H9 (cell line): Measurements from ENCODE around the gene OXCT1. TPM values are rescaled to one million over a fixed set of nuclear protein-coding genes. Genes with fewer than 3 reads are reported as not detected.

ENCODE experiments used
- DNase-seq: peaks from one replicate; pipeline ENCODE4 v3.0.0-alpha.2; 2017
- H2AFZ ChIP-seq: one replicate; pipeline ENCODE4 v1.6.1; 2013; ENCODE audit warnings: mild to moderate bottlenecking, low read length, control low read depth, moderate library complexity
- H2AK5ac ChIP-seq: 2 replicates; pipeline ENCODE4 v1.6.1; 2013; ENCODE audit warnings: low read length, control low read depth, mixed read lengths; ENCODE audit not compliant: insufficient read length
- H2BK120ac ChIP-seq: one replicate; pipeline ENCODE4 v1.6.1; 2013; ENCODE audit warnings: low read depth, mild to moderate bottlenecking, low read length, control low read depth, inconsistent platforms; ENCODE audit not compliant: poor library complexity, severe bottlenecking
- H2BK12ac ChIP-seq: 2 replicates; pipeline ENCODE4 v1.6.1; 2013; ENCODE audit warnings: low read length, control low read depth, mixed read lengths, low read depth; ENCODE audit not compliant: insufficient read length
- H2BK15ac ChIP-seq: 2 replicates; pipeline ENCODE4 v1.6.1; 2013; ENCODE audit warnings: low read depth, low read length, control low read depth
- H2BK20ac ChIP-seq: one replicate; pipeline ENCODE4 v1.6.1; 2013; ENCODE audit warnings: low read depth, mild to moderate bottlenecking, low read length, control low read depth, inconsistent platforms; ENCODE audit not compliant: poor library complexity, severe bottlenecking
- H2BK5ac ChIP-seq: 2 replicates; pipeline ENCODE4 v1.6.1; 2013; ENCODE audit warnings: low read length, control low read depth, mixed read lengths; ENCODE audit not compliant: insufficient read length
- H3K14ac ChIP-seq: 2 replicates; pipeline ENCODE4 v1.6.1; 2013; ENCODE audit warnings: low read length, control low read depth; ENCODE audit not compliant: insufficient read depth
- H3K18ac ChIP-seq: 2 replicates; pipeline ENCODE4 v1.6.1; 2013; ENCODE audit warnings: low read depth, mild to moderate bottlenecking, mixed read lengths, low read length, control low read depth; ENCODE audit not compliant: insufficient read length
- H3K23ac ChIP-seq: 2 replicates; pipeline ENCODE4 v1.6.1; 2013; ENCODE audit warnings: low read length, control low read depth, mixed read lengths, low read depth; ENCODE audit not compliant: insufficient read length
- H3K23me2 ChIP-seq: 2 replicates; pipeline ENCODE4 v1.6.1; 2013; ENCODE audit warnings: low read depth, mild to moderate bottlenecking, mixed read lengths, low read length, control low read depth; ENCODE audit not compliant: insufficient read length, poor library complexity, severe bottlenecking
- H3K27ac ChIP-seq: 2 replicates; pipeline ENCODE4 v1.5.1; 2013; ENCODE audit warnings: low read length, control low read depth, mixed read lengths, low read depth; ENCODE audit not compliant: insufficient read length
- H3K27me3 ChIP-seq: 2 replicates; pipeline ENCODE4 v1.6.1; 2013; ENCODE audit warnings: low read length, control low read depth, inconsistent platforms; ENCODE audit not compliant: insufficient read depth
- H3K4ac ChIP-seq: 2 replicates; pipeline ENCODE4 v1.6.1; 2013; ENCODE audit warnings: low read depth, mild to moderate bottlenecking, control low read depth, inconsistent platforms, low read length, moderate library complexity
- H3K4me1 ChIP-seq: 2 replicates; pipeline ENCODE4 v1.6.1; 2013; ENCODE audit warnings: low read length, control low read depth, inconsistent platforms; ENCODE audit not compliant: insufficient read depth
- H3K4me2 ChIP-seq: 2 replicates; pipeline ENCODE4 v1.6.1; 2013; ENCODE audit warnings: low read length, control low read depth, mixed read lengths; ENCODE audit not compliant: insufficient read length, insufficient read depth
- H3K56ac ChIP-seq: 2 replicates; pipeline ENCODE4 v1.6.1; 2013; ENCODE audit warnings: low read depth, mild to moderate bottlenecking, mixed read lengths, low read length, control low read depth; ENCODE audit not compliant: insufficient read length
- H3K79me1 ChIP-seq: 2 replicates; pipeline ENCODE4 v1.6.1; 2013; ENCODE audit warnings: low read depth, mild to moderate bottlenecking, moderate library complexity, low read length, control low read depth, inconsistent platforms; ENCODE audit not compliant: insufficient read depth, poor library complexity, severe bottlenecking
- H3K79me2 ChIP-seq: 2 replicates; pipeline ENCODE4 v1.6.1; 2013; ENCODE audit warnings: low read length, control low read depth, inconsistent platforms; ENCODE audit not compliant: insufficient read depth
- H3K9ac ChIP-seq: 2 replicates; pipeline ENCODE4 v1.6.1; 2013; ENCODE audit warnings: low read length, control low read depth, mixed read lengths; ENCODE audit not compliant: insufficient read length; ENCODE audit errors: extremely low read depth
- H3K9me3 ChIP-seq: one replicate; pipeline ENCODE4 v1.6.1; 2013; ENCODE audit warnings: low read depth, low read length, inconsistent platforms; ENCODE audit not compliant: control insufficient read depth
- H3T11ph ChIP-seq: one replicate; pipeline ENCODE4 v1.6.1; 2013; ENCODE audit warnings: mild to moderate bottlenecking, low read length, control low read depth, inconsistent platforms
- H4K20me1 ChIP-seq: one replicate; pipeline ENCODE4 v1.6.1; 2013; ENCODE audit not compliant: control insufficient read depth, insufficient read length, insufficient read depth
- H4K5ac ChIP-seq: 2 replicates; pipeline ENCODE4 v1.6.1; 2013; ENCODE audit warnings: low read depth, mild to moderate bottlenecking, mixed read lengths, low read length, control low read depth; ENCODE audit not compliant: insufficient read length
- H4K8ac ChIP-seq: replicated peaks from 2 replicates; pipeline ENCODE4 v1.6.1; 2013; ENCODE audit warnings: low read length, control low read depth, mixed read lengths, low read depth; ENCODE audit not compliant: insufficient read length
- H4K91ac ChIP-seq: 2 replicates; pipeline ENCODE4 v1.6.1; 2013; ENCODE audit warnings: low read depth, mild to moderate bottlenecking, moderate library complexity, mixed read lengths, low read length, control low read depth; ENCODE audit not compliant: insufficient read length
- H3K27ac Mint-ChIP-seq, 3 experiments: 2 replicates in 2 of 3; 3 replicates in 1 of 3; pipeline ENCODE4 v1.8.0; 2020 to 2021; ENCODE audit warnings: mixed read lengths in 3 of 3, mild to moderate bottlenecking in 1 of 3, moderate library complexity in 1 of 3
- H3K27me3 Mint-ChIP-seq: 2 replicates; pipeline ENCODE4 v1.8.0; 2021; ENCODE audit warnings: low read depth, mild to moderate bottlenecking, moderate library complexity, mixed read lengths
- H3K36me3 Mint-ChIP-seq, 3 experiments: 2 replicates in 2 of 3; 3 replicates in 1 of 3; pipeline ENCODE4 v1.8.0; 2020 to 2021; ENCODE audit warnings: low read depth in 3 of 3, mixed read lengths in 3 of 3; ENCODE audit not compliant: insufficient read depth in 1 of 3
- H3K4me1 Mint-ChIP-seq, 2 experiments: 2 replicates each; pipeline ENCODE4 v1.8.0; 2020; ENCODE audit warnings: mixed read lengths in 2 of 2
- H3K4me3 Mint-ChIP-seq, 2 experiments: 2 replicates in 1 of 2; 3 replicates in 1 of 2; pipeline ENCODE4 v1.8.0; 2020 to 2021; ENCODE audit warnings: mild to moderate bottlenecking in 2 of 2, mixed read lengths in 2 of 2, moderate library complexity in 1 of 2
- H3K9me3 Mint-ChIP-seq, 2 experiments: 2 replicates in 1 of 2; 3 replicates in 1 of 2; pipeline ENCODE4 v1.8.0; 2020; ENCODE audit warnings: mild to moderate bottlenecking in 2 of 2, mixed read lengths in 2 of 2, moderate library complexity in 1 of 2
- CTCF ChIP-seq: fragments of 200-600 bp; sonication (generic); conservative IDR thresholded peaks from 3 replicates; pipeline ENCODE4 v1.8.0; 2021; ENCODE audit warnings: antibody characterized with exemption, mild to moderate bottlenecking
- total RNA-seq: library from RNA; stranded (reverse); gene quantifications from 2 replicates; pipeline ENCODE4 v1.2.1, GENCODE V29; 2021

The OXCT1 gene
- total RNA-seq, 1 experiment from 2014 or later, result 25.6 TPM

- Histone ChIP-seq H2AK5ac (no peak overlapping the region), H2BK5ac (no peak overlapping the region), H2BK15ac (no peak overlapping the region), H4K20me1 (no peaks in the 10 kb centered on the region), H3K9me3 (no peaks in the 10 kb centered on the region), H3T11ph (no peak overlapping the region), H3K23ac (no peak overlapping the region), H3K27me3 (no peaks in the 10 kb centered on the region), H2BK20ac (no peak overlapping the region), H3K79me2 (0 out of 2 replicates have a peak, but pooled peaks cover 2% of the 10 kb centered on the region), H2BK120ac (no peak overlapping the region), H3K4me1 (no peaks in the 10 kb centered on the region), H3K4me2 (no peak overlapping the region), H4K5ac (no peak overlapping the region), H3K79me1 (no peaks in the 10 kb centered on the region), H3K9ac (no peak overlapping the region), H3K23me2 (no peaks in the 10 kb centered on the region), H3K56ac (no peak overlapping the region), H3K14ac (no peak overlapping the region), H3K27ac (no peak overlapping the region), H4K91ac (no peak overlapping the region), H2AFZ (no peak overlapping the region), H4K8ac (no peak overlapping the region), H3K18ac (no peak overlapping the region), H2BK12ac (no peak overlapping the region), H3K4ac (no peak overlapping the region)
- peaks cover 0 to 3% of the 10 kb centered on the region in 2 experiments; a peak in 1 of 4 replicates for H3K4me1 Mint-ChIP-seq
- no peaks in the 10 kb centered on the region; the same call in 1 of the 2 replicates for H3K27me3 Mint-ChIP-seq
- no peak for DNase-seq
- no peaks in the 10 kb centered on the region for H3K9me3 Mint-ChIP-seq
- H3K27ac Mint-ChIP-seq, result no peak overlapping the region
- no peak overlapping the region for H3K4me3 Mint-ChIP-seq
- no peaks in the 10 kb centered on the region; a peak in 1 of 7 replicates for H3K36me3 Mint-ChIP-seq
- TF ChIP-seq CTCF, result no peak
Observed at GRCh38 chr5:41821051-41821450, 49.2 kb downstream of the OXCT1 start.
